Activated T-helper 9 cell treated with anti-CD3 and anti-CD28 coated beads, Interleukin-2, amount 50 U/mL, for 16 hours (primary cell): ENCODE results near the gene COX4I2.

Experiments
- DNase-seq: peaks from one replicate; pipeline ENCODE4 v3.0.0-alpha.2; 2020; ENCODE audit warnings: low read depth

The COX4I2 gene

GRCh38 chr20:31677553-31678260 lies 40.0 kb downstream of the COX4I2 start:
- DNase-seq, result no peak

DNA sequence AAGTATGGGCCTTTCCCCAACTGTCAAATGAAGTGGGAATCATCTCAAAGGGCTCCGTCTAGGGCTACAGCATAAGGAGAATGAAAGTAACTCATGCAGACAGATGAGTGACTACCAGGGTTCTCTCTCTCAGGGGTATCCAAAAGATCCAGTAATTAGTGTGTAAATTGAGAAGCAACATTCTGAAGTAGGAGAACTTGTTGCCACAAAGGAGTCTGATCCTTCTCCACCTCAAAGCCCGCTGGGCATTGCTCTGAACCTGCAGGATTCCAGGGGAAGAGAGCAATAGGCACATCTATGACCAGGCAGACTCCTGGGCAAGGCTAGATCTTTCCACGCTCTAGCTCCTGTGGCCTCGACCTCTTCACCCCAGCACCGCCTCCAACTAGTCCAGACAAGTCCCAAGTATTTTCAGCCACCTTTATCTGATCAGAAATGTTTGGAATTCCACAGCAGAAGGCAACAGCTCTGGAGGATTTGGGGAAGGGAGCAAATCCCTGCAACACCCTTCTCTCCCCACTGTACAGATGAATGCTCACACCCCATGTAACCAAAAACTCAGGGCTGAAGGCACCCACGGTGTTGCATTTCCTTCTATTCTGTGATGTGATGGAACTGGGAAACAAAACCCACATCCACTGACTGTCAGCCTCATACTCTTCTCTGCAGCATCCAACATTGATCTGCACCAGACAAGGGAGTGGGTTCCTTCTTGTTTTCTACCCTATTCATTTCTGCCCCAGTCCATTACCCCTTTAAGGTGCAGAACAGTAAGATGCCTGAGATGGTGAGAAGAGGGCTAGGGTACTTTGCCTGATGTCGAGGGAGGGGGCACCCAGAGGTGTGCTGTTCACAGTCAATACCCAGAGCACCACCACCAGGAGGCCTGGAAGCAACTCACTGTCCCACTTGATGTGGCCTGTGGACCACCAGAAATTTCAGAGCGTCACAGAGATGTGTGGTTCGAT lies 41.0 kb downstream of the COX4I2 start:
- DNase-seq, result no peak

GRCh38 chr20:31679357-31680285 lies 41.9 kb downstream of the COX4I2 start:
- no peak for DNase-seq

DNA sequence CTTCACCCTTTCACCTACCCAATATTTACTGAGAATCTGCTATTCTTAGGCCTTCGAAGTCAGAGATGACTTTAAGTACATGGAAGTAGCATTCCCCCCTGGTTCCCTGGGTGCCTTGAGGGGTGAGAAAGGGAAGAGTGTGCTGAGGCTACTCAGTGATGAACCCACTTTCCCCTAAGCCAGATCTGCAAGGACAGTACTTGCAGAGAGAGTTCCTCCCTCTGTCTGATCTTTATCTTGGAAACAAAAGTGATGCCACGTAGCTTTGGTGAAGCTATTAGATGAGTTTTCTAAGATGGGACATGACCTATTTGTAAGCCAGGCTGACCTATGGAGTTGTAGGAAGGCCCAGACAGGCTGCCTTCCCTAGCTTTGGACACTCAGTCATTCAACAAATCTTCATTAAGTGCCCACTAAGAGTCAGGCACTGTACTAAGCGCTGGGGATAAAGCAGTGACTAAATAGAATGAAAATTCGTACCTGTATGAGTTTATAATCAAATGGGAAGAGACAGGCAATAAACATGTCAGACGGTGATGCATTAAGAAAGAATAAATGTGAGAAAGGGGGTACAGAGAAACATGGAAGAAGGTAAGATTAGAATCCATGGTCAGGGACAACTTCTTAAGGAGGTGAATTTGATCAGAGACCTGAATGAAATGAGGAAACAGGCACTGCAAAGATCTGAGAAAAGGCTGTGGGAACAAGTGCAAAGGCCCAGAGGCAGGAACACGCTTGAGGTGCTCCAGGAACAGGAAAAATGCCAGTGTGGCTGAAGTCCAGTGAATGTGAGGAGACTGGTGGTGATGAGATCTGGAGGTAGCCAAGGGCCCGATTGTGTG lies 42.8 kb downstream of the COX4I2 start:
- no peak for DNase-seq

DNA sequence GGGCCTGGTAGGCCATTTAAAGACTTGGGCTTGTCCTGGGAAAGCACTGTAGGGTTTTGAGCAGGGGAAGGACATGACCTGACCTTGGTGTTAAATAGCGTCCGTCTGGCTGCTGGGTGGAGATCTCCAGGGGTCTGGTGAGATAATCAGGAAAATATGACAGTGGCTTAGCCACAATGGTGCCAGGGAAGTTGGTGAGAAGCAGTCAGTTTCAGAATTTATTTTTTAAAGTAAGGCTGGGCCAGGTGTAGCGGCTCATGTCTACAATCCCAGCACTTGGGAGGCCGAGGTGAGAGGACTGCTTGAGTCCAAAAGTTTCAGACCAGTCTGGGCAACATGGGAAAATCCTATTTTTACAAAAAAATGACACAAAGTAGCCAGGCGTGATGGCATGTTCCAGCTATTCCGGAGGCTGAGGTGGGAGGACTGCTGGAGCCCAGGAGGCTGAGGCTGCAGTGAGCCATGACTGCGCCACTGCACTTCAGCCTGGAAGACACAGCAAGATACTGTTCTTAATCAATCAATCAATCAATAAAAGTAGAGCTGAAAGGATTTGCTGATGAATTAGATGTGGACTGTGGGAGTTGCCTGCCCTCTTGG lies 43.5 kb downstream of the COX4I2 start:
- DNase-seq, result no peak

DNA sequence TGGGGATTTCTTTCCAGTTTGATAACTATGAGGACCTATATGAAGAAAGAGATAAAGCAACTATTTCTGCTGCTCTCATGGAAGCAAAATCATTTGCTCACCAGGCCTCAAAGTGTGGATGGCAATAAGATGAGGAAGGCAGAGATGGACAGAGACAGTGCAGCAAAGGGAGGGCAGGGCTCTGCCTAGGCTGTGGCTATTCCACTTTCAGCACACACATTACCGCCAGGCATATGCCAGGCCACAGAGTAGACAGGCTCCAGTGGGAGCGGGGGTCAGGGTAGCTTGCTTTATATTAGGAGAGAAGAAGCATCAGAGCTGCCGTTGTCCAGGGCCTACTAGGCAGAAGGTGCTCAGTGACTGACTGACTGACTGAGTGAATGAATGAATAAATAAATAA lies 44.1 kb downstream of the COX4I2 start:
- no peak for DNase-seq

DNA sequence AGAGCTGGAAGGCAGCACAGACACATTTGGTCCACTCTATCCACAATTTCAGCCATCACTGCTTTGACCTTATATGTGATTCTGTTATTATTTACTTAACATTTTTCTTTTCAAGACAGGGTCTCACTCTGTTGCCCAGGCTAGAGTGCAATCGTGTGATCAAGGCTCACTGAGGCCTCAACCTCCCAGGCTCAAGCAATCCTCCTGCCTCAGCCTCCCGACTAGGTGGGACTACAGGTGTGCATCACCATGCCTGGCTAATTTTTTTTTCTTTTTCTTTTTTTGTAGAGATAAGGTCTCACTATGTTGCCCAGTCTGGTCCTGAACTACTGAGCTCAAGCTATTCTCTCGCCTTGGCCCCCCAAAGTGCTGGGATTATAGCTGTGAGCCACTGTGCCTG lies 44.6 kb downstream of the COX4I2 start:
- no peak for DNase-seq

GRCh38 chr20:31682927-31683326 lies 45.2 kb downstream of the COX4I2 start:
- DNase-seq, result no peak

GRCh38 chr20:31684153-31685015 lies 46.7 kb downstream of the COX4I2 start:
- DNase-seq, result no peak

GRCh38 chr20:31685853-31686643 lies 48.3 kb downstream of the COX4I2 start:
- DNase-seq, result no peak

DNA sequence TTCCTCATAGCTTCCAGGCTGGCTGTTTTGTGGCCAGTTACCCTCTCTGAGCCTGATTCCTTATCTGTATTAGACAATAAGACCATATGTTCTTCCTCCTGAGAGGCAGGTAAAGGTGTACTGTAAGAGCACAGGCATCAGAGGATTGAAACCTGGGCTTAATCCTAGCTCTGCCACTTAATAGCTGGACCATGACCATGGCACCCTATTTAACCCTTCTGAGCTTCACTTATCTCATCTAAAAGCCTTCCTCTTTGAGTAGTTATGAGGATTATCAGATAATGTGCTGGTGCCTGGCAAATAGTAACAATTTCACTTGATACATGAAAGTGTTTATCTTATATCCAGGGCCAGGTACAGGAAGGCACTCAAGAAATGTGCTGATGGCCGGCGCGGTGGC lies 50.1 kb downstream of the COX4I2 start:
- no peak for DNase-seq

DNA sequence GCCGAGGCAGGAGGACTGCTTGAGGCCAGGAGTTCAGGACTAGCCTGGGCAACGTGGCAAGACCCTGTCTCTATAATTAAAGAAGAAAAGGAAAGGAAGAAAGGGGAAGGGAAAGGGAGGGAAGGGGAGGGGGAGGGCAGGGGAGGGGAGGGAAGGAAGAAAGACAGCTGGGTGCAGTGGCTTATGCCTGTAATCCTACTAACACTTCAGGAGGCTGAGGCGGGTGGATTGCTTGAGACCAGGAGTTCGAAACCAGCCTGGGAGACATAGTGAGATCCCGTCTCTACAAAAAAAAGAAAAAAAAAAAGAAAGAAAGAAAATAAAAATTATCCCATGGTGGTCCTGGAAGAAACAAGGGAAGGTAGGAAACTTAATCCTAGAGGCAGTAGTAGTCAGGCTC lies 51.4 kb downstream of the COX4I2 start:
- no peak for DNase-seq

DNA sequence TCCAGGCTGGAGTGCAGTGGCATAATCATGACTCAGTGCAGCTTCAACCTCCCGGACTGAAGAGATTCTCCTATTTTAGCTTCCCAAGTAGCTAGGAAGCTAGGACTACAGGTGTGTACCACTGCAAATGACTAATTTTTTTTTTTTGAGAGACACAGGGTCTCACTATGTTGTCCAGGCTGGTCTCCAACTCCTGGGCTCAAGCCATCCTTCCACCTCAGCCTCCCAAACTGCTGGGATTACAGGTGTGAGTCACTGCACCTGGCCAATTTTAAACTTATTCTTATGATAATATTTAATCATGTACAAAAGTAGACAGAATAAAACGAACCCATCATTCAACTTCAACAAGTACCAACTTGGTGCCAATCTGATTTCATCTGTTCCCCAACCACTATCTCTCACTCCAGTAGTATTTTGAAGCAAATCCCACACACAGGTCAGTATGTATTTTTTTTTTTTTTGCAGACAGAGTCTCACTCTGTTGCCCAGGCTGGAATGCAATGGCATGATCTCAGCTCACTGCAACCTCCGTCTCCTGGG lies 52.5 kb downstream of the COX4I2 start:
- no peak for DNase-seq

GRCh38 chr20:31691646-31692275 lies 54.0 kb downstream of the COX4I2 start:
- DNase-seq, result no peak

GRCh38 chr20:31693402-31693801 lies 55.7 kb downstream of the COX4I2 start:
- DNase-seq, result no peak

DNA sequence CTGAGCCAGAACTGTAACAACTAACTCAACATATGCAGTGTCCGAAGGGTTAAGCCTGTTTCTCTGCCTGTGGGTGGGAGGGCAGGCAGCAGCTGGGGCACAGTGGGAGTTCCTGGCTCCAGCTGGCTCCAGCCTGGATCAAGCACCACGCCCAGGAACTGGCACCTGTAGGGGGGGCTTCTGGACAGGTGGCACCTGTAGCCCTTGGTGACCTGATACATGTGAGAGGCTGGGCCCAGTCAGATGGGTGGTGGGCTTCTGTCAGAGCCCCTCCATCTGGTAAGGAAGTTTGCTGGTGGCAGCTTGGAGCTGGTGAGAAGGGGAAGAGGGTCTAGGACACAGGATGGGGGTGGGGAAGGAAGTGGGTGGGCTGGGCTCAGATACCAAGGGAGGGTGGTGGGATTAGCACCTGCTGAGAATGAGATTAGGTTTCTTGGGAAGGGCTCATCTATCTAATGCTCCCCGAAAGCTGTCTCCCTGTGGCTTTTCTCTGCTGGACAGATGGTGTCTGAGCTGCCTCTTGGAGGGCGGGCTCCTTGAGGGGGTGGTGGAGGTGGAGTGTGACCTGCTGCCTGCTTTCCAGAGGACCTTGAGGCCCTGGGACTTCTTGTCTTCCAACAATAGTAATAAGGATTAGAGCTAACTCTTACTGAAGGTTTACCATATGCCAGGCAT lies 56.4 kb downstream of the COX4I2 start:
- no peak for DNase-seq
